Fibroblast of skin of scalp (primary cell): ENCODE results near the gene POLD1.
"Not testable (repeated sequence)": the region's sequence is repeated elsewhere in the genome, so short reads cannot be mapped to it uniquely, and the experiment has no call there.

ENCODE experiments used
- DNase-seq: peaks from one replicate; pipeline ENCODE4 v3.0.0-alpha.2; 2013

POLD1 gene

DNA sequence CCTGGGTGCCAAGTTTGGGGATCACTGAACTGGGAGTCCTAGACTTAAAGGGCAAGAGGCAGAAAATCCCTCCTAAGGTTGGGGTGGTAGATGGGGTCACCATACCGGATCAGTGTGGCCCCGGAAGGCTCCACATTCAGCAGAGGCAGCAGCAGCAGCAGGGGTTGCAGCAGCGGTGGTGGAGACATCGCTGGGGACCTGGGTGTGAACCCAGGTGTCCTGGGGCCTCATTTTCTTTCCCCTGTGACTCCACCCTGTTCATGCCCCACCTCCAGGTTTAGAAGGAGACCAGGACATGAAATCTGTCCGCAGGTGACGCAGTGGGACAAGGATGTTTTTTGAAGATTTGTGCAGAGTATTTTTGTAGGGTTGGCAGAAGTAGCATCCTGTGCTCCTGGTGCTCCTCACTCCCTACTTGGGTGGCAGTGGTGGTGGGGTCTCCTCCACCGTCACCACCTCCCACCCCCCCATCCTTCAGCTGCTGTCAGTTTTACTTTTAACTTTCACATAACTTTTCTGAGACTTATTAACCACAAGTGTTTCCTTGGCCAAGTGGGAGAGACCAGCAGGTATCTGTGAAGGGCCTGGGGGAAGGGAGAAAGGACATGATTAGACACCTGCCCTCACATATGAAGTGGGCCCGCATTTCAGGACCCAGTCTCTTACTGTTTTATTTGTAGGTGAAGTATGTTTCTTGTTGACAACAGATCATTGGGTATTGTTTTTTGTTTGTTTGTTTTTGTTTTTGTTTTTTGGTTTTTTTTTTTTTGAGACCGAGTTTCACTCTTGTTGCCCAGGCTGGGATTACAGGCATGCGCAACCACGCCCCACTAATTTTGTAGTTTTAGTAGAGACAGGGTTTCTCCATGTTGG is 18.5 kb upstream of the POLD1 start, which contains the start of gene NAPSA:
NAPSA (minus strand) TSS at position 206 of the 873 bp plus-strand sequence; CDS start at position 188, 18 bp downstream.
- no peak for DNase-seq

DNA sequence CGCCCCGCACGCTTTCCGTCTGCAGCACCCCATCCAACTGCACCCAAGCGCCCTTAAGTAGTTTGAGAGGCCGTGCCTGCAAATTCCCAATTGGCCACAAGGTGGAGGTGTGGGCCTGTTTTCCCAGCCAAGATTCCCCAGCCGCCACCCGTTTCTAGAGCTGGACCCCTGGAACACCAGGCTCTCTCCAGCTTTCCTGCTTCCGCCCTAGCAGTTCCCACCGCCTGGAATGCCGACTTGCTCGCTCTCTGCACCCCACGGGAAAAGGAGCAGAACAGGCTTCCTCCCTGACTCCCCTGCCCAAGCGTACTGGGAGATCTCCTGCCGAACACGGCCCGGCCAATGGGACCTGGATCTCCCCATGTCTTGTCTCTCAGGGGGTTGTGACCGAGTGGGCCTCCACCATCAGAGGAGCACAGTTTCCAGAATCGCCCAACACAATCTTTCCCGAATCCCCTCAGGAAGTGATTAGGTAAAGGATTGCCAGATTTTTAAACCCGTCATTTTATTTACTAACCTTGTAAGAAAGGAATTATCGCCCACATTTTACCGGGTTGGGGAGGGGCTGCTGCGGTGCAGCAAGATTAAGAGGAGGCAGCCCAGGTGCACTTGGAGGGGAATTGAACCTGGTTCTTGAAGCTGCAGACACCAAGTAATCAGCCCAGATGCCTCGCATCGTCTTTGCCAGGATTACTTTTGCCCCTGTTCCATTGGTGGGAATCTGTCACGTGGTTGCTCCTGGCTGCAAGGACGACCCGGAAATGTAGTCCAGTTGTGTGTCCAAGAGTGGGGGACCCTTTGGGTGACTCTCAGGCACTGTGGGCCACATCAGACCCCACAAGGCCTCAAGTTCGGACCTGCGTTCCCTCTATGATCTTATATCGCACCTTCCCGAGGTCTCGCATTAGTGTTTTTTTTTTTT is 15.2 kb upstream of the POLD1 start:
- DNase-seq, result peak; percentile 89

DNA sequence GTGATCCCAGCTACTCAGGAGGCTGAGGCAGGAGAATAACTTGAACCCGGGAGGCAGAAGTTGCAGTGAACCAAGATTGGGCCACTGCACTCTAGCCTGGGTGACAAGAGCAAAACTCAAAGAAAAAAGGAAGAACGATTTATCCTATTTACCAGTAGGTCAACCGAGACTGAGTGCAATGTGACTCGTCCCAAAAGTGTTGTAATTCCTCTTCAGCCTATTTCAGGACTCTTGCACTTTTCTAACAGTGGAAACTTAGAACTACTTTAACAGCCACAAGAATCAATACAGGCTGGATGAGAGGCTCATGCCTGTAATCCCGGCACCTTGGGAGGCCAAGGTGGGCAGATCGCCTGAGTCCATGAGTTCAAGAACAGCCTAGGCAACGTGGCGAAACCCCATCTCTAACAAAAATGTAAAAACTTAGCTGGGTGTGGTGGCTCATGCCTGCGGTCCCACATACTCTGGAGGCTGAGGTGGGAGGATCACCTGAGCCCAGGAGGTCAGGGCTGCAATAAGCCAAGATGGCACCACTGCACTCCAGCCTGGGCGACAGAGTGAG is 12.2 kb upstream of the POLD1 start:
- no peak for DNase-seq

DNA sequence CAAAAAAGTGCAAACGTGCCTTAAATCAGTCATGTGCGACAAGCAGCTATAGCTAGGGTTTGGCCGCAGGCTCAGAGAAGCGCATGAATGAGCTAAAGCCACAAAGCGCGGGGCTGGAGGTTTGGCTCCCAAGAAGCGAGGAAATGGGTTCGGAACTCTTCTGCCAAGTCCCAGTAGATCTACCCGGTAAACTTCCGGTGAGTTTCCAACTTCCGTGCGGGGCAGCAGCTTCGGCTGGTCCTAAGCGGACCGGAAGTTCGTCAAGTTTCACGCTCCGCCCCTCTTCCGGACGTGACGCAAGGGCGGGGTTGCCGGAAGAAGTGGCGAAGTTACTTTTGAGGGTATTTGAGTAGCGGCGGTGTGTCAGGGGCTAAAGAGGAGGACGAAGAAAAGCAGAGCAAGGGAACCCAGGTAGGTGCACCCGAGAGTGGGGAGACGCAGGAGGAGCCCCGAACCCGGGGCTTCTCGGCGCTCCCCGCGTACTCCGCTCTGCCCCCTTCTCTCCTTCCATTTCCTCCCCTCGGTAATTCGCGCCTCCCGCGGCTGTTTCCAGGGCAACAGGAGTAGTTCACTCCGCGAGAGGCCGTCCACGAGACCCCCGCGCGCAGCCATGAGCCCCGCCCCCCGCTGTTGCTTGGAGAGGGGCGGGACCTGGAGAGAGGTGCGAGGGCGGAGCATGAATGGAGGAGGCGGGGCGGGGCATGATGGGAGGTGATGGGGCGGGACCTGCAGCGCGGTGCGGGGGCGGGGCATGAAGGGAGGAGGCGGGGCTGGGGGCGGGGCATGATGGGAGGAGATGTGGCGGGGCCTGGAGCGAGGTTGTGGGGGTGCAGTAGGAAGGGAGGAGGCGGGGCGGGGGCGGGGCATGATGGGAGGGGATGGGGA is 7.7 kb upstream of the POLD1 start, which contains the start of gene NR1H2:
NR1H2 (plus strand) TSS at position 292 of the 885 bp plus-strand sequence. CDS start 1,149 bp downstream, outside the sequence.
- peak; percentile 98 for DNase-seq

DNA sequence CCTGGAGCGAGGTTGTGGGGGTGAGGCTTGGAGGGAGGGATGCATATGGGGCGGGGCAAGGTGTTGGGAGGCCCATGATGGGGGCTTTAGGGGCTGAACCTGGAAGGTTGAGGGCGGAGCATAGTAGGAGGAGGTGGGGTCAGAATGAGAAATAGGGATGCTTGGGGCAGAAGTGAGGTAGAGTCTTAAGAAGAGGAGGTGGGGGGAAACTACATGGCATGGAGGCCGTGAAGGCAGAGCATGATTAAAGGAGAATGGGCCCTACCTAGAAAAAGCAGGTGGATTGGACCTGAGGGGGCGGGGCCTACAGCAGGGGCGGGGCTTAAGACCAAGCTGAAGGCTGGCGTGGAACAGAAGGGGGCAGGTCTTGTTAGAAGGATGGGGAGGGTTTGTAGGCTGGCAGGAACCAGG is 7.1 kb upstream of the POLD1 start:
- no peak for DNase-seq

DNA sequence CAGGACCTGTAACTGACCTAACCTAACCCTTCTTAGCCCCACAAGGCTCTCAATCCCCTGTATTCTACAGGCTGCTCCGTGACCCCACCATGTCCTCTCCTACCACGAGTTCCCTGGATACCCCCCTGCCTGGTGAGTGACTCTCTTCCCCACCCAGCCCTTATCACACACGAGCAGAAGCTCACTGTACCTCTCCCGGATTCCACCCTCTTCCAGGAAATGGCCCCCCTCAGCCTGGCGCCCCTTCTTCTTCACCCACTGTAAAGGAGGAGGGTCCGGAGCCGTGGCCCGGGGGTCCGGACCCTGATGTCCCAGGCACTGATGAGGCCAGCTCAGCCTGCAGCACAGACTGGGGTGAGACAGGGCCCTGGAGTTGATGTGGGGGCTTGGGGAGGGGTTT is 6.6 kb upstream of the POLD1 start:
- DNase-seq, result no peak

DNA sequence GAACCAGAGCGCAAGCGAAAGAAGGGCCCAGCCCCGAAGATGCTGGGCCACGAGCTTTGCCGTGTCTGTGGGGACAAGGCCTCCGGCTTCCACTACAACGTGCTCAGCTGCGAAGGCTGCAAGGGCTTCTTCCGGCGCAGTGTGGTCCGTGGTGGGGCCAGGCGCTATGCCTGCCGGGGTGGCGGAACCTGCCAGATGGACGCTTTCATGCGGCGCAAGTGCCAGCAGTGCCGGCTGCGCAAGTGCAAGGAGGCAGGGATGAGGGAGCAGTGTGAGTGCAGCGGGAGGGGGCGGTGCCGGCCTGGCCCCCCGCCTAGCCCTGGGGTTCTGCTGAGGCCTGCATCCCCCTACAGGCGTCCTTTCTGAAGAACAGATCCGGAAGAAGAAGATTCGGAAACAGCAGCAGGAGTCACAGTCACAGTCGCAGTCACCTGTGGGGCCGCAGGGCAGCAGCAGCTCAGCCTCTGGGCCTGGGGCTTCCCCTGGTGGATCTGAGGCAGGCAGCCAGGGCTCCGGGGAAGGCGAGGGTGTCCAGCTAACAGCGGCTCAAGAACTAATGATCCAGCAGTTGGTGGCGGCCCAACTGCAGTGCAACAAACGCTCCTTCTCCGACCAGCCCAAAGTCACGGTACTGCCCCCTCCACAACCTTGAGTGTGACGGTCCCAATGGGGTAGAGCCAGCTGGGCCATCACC is 5.8 kb upstream of the POLD1 start:
- DNase-seq, result no peak

DNA sequence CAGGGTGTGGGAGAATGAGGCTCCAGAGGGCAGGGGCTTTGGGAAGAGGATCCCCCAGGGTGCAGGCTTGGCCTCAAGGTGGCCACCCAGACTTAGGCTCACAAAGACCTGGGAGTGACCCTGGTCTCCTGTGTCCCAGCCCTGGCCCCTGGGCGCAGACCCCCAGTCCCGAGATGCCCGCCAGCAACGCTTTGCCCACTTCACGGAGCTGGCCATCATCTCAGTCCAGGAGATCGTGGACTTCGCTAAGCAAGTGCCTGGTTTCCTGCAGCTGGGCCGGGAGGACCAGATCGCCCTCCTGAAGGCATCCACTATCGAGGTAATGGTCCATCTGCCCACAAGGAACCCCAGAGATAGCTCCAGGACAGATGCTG is 5.3 kb upstream of the POLD1 start:
- no peak for DNase-seq

DNA sequence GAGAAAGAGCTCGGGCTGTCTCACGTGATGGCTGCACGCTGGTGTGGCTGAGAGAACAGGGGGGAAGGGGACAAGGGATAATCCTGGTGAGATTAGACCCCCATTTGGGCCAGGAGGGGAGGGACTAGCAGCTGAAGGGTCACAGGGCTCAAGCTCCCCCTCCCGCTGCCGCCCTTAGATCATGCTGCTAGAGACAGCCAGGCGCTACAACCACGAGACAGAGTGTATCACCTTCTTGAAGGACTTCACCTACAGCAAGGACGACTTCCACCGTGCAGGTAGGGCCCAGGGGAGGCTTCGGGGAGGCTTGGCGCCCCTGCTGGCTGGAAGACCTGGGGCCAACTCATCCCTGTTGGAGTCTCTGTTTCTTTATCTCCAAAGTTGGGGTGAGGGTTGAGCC is 4.5 kb upstream of the POLD1 start:
- DNase-seq, result no peak

DNA sequence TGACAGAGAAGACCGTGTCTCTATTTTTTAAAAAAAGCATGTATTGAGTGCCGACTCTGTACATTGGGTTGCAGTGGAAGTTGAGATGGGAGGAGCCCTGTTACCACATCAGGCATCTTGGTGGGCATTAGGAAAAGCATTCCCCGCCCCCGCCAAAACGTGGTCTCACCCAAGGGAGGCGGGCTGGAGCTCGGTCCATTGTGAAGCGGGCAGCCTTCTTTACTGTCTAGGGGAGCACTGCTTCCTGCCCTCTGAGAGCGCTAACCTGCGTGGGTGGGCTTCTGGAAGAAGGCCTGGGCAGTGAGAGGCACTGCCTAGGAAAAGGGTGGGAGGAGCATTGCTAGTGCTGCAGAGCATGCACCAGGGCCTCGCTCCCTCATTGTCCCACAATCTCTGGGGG is 4.0 kb upstream of the POLD1 start:
- DNase-seq, result no peak

DNA sequence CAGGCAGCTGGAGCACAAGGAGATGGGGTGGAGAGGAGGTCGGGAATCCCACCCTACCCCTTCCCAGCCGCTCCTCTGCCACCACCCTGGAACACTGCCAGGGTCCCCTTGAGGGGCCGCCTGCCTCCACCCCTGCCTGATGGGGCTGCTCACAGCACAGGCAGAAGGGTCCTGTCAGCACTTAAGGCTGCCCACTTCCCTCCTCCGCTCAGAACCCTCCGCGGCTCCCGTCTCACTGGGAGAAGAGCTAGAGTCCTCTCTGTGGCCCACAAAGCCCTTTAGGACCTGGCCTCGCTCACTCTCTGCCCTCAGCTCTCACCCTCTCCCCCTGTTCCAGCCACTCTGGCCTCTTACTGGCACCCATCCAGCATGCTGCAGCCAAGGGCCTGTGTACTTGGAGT is 3.4 kb upstream of the POLD1 start:
- DNase-seq, result no peak

DNA sequence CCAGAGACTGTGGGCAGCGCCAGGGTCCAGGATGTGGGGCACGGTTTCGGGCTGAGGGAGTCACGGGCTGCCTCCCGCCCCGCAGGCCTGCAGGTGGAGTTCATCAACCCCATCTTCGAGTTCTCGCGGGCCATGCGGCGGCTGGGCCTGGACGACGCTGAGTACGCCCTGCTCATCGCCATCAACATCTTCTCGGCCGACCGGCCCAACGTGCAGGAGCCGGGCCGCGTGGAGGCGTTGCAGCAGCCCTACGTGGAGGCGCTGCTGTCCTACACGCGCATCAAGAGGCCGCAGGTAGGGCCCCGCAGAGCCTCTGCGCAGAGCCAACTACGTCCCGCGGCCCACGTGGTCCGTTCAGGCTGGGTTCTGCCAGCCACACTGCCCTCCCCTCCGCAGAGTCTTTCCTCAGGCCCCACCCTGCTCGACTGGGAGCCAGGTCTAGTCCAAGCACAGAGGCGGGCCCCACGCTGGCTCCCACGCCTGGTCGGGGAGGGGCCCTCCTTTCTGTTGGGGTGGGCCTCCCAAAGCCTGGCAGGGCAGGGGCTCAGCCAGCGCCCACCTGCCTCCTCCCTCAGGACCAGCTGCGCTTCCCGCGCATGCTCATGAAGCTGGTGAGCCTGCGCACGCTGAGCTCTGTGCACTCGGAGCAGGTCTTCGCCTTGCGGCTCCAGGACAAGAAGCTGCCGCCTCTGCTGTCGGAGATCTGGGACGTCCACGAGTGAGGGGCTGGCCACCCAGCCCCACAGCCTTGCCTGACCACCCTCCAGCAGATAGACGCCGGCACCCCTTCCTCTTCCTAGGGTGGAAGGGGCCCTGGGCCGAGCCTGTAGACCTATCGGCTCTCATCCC is 2.0 kb upstream of the POLD1 start:
- DNase-seq, result no peak

DNA sequence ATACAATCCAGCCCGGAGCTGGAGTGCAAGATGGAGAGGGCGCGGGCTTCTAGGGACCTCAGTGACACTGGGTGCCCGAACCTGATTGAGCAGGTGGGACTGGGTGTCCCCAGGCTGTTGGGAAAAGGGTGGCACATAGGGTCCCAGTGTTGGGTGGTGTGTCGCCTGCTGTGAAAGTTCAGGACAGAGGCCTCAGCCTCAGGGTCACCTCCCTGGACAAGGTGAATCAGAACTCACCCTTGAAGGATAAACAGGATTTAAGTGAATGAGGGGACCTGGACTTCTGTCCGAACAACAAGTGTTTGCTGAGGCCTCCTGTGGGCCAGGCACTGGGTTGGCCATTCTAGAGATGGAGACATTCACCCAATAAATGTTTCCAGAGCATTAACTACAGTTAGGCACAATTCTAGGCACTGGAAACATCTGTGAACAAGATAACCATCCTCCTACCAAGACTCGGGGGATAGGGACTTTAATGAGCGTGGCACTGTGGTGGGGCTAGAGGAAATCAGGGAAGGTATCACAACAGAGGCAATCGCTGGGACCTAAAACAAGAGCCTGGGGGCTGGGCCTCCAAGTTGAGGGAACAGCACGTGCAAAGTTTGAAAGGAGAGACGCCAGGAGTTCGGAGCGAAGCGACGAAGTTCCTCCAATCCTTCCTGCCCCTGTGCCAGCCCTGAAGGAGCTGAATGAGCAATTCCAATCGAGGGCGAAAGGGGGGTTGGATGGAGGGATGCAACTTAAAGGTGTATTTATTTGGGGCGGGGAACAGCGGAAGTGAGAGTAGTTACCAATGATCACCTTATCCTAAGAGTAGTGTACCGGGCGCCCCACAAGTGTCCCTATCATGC is 921 bp upstream of the POLD1 start:
- peak; percentile 13 for DNase-seq

DNA sequence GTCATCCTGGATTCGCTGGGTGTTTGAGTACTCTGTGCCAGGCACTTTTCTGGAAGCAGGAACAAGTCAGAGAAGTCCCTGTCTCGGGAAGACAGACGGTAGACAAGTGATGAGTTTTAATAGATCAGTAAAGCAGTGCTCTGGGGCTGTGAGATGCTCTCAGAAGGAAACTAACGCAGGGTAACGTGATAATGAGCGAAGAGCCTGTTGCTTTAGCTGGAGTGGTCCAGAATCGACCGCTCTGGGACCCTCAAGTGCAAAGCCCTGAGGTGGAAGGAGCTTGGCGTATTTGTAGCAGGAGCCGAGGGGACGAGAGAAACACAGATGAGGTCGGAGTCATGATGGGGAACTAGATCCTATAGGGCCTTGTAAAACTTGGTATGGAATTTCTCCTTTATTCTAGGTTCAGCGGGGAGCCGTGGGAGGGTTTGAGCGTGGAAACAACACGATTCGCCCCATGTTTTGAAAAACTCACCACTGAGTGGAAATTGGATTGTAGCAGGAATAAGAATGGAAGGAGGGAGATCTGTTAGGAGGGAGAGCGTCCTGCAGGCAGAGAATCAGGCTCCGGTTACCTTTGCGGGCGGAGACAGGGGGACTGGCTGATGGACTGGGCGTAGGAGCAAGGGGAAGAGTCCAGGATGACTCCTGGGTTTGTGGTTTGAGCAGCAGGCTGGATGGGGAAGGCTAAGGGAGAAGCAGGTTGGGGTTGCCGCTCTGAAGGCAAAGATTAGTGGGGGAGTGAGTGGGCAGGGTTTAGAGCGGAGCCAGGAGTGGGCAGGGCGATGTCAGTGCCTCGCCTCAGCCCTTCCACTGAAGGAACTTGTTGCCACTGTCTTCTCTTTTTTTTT is 763 bp downstream of the POLD1 start:
- no peak for DNase-seq

DNA sequence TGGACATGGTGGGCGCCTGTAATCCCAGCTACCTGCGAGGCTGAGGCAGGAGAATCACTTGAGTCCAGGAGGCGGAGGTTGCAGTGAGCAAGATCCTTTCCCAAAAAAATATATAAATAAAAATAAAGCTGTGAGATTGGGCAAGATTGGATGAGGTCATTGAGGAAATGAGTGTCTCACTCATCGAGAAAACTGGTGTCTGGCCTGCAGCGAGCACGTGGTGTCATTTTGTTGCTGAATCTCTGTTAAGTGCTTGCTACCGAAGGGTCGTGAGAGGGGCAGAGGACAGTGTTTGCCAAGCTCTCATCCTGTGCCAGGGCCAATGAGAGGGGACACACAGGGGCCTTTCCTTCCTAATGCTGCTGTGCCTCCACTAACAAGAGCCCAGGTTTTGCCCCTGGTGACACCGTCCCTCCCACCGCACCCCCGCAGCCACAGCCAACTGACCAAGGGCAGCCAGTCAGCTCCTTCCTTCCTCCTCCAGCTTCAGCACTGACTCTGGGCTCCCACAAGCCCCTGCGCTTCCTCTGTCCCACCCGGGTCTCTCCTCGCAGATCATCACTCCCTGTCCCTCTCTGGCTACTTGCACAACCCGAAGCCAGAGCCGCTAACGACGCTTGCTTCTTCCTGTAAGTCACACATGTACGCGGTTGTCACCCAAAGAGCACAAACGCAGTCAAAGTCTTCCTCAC is 3.2 kb downstream of the POLD1 start:
- no peak for DNase-seq

DNA sequence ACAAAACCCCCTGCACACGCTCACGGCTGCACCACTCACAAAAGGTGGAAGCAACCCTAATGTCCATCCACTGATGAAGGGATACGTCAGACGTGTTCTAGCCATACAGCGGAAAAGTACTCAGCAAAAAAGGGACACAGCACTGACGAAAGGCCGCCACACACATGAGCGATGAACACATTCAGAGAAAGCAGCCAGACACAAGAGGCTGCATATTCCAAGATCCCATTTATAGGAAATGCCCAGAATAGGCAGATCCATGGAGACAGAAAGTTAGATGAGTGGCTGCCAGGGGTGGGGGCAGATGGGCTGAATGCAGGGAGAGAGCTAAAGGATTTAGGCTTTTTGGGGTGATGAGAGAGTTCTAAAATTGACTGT is 3.7 kb downstream of the POLD1 start:
- DNase-seq, result no peak

DNA sequence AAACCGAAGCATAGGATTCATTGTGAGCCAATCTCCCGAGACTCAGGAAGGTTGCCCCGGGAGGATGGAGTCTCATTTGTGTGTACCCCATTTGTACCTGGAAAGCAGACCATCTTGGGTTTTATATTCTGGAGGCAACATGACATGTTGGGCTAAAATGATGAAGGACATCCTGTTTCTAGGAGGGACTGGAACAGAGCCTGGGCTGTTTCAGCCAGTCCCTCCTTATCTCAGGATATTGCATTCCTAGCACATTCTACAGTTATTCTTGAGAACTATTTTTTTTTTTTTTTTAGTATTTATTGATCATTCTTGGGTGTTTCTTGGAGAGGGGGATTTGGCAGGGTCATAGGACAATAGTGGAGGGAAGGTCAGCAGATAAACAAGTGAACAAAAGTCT is 6.1 kb downstream of the POLD1 start:
- DNase-seq, result not testable (repeated sequence)

DNA sequence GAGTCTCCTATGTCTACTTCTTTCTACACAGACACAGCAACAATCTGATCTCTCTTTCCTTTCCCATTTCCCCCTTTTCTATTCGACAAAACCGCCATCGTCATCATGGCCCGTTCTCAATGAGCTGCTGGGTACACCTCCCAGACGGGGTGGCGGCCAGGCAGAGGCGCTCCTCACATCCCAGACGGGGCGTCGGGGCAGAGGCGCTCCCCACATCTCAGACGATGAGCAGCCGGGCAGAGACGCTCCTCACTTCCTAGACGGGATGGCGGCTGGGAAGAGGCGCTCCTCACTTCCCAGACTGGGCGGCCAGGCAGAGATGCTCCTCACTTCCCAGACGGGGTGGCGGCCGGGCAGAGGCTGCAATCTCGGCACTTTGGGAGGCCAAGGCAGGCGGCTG is 6.8 kb downstream of the POLD1 start:
- not testable (repeated sequence) for DNase-seq
